GM19438 (cell line): Measurements from ENCODE around the gene FAIM2.

ENCODE experiments used
- ATAC-seq: cut with Tn5 transposase; IDR thresholded peaks from one replicate; pipeline ENCODE4 v1.9.1; 2021; ENCODE audit warnings: low read depth; ENCODE audit not compliant: unreplicated experiment

Gene FAIM2

GRCh38 chr12:49921299-49921698, 17.6 kb upstream of the FAIM2 start:
- ATAC-seq: no peak

- ATAC-seq: no peak
Observed at GRCh38 chr12:49920915-49921286, 17.2 kb upstream of the FAIM2 start.

- no peak for ATAC-seq
Observed at GRCh38 chr12:49920241-49920914, 16.7 kb upstream of the FAIM2 start.

GRCh38 chr12:49917788-49918173, 14.1 kb upstream of the FAIM2 start:
- ATAC-seq: no peak

GRCh38 chr12:49917166-49917787, 13.6 kb upstream of the FAIM2 start:
- ATAC-seq: no peak

GRCh38 chr12:49916129-49916919, 12.6 kb upstream of the FAIM2 start:
- ATAC-seq: no peak

GRCh38 chr12:49912345-49913255, 8.9 kb upstream of the FAIM2 start:
- ATAC-seq: no peak

GRCh38 chr12:49911213-49911605, 7.5 kb upstream of the FAIM2 start:
- no peak for ATAC-seq

GRCh38 chr12:49910331-49911212, 6.9 kb upstream of the FAIM2 start:
- no peak for ATAC-seq

GRCh38 chr12:49909826-49910225, 6.1 kb upstream of the FAIM2 start:
- no peak for ATAC-seq

GRCh38 chr12:49909356-49909755, 5.7 kb upstream of the FAIM2 start:
- no peak for ATAC-seq

- ATAC-seq: no peak
Observed at GRCh38 chr12:49907352-49907751, 3.7 kb upstream of the FAIM2 start.

- ATAC-seq: no peak
Observed at GRCh38 chr12:49905718-49906314, 2.1 kb upstream of the FAIM2 start.

GRCh38 chr12:49904601-49905000, 901 bp upstream of the FAIM2 start:
- no peak for ATAC-seq

GRCh38 chr12:49903351-49903699, 375 bp downstream of the FAIM2 start:
- no peak for ATAC-seq

GRCh38 chr12:49902399-49903350, 1.0 kb downstream of the FAIM2 start:
- no peak for ATAC-seq

- no peak for ATAC-seq
Observed at GRCh38 chr12:49901986-49902385, 1.7 kb downstream of the FAIM2 start.

- no peak for ATAC-seq
Observed at GRCh38 chr12:49901026-49901425, 2.7 kb downstream of the FAIM2 start.
